ENCODE measurements around the gene MMUT.
"Not testable (repeated sequence)": the region's sequence is repeated elsewhere in the genome, so short reads cannot be mapped to it uniquely, and the experiment has no call there.

MMUT gene

DNA sequence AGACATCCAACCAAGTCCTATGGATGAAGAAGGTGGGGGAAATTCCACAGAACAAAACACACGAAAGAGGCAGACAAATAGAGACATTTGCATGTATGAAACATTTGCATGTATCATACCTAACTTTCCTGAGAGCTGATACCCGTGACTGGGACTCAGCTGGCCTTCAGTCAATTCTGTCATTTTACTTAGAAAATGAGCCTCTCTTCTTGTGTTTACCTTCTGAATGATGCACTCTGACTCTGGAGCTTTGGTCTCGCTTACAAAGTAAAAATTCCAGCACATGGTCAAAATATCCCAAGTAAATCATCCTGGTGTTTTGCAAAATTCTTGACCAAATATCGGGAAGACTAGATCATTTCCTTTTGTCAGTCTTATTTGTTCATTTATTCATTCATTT, 46.9 kb downstream of the MMUT start:
- peak; percentile 44 to 62 for DNase-seq

DNA sequence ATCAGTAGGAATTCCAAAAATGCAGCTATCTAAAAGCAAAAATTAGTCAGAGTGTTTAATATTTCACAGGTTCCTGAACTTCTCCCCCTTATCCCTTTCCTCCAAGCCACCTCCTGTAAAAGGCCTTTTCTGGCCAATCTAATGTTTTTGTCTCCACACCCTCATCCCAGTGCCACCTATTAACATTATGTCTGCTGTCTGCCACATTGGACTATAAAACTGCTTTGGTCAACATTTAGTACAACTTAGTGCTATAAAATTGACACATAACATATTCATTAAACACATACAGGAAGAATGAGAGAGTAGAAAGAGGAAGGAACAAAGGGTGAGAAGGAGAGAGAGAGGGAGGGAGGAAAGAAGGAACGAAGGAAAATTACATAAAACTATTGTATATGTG, 47.7 kb downstream of the MMUT start:
- no peak for DNase-seq

DNA sequence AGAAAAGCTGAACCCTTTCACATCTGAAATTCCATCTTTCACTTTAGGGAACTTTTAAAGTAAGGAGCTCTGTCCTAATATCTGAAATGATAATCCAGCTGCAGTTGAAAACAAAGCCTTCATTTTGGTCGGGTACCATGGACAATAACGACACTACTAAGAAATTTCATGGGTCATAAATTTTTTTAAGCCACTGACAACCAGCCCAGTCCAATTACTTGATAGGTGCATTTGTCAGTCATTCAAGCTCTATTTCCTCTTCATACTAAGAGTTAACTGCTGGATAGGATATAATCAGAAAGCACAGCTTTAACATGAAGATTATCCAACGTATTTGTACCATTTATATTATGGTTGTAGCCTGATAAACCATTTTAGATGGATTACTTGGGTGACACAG, 52.5 kb downstream of the MMUT start:
- DNase-seq = peak; percentile 4 to 5

DNA sequence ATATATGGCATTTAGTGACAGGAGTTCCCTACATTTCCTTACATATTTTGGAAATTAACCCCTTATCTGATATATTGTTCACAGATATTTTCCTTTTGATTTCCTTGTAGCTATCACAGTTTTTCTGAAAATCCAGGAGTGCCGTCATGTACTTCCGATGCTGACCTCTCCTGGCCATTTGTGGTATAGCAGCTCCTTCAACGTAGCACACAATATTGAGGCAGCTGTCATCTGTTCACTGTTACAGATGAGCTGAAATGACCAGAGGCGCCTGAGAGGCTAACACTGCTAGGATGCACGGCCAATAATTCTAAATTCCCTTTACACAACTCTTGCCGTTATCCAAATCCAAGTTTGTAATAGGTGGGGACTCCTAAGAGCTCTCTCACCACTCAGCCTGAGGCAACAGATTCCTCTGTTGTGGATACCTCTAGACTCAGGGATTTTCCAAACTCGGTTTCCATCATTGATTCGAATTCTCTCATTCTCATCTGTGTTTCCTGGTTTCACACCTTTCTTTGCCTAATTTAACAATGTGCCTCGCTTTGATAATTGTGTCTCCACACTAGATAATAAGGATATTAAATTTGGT, 53.0 kb downstream of the MMUT start:
- peak; percentile 8 to 84 for DNase-seq

DNA sequence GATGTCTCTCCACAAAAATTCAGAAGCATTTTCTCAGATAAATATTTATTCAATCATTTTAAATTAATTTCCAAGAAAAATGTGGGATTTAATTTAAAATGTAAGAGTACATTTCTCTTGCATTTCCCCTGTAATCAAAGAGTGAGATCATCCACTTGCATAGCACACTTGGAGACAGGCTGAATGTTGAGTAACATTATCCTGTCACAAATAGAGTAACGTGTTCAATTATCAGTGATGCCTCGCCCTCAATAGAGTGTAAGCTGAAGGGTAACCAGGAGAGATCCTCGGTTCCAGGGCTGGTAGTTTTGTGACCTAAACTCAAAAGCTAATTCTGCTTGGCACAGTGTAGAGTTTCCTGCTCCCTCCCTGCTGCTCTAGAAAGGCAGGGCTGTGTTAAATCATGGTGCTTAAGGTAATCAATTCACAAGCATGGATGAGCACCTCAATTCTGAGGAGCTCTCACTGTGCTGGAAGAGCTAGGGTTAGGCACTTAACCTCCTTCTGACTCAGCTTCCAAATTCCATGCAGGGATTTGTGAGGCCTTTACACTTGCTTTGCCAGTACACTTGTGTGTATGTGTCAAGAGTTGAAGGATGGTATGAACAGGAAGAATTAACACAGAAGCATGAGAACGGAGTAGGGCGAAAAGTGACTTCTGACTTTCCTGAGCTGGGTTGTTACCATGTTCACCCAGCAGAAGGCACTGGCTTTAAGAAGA, 56.6 kb downstream of the MMUT start:
- DNase-seq = no peak

DNA sequence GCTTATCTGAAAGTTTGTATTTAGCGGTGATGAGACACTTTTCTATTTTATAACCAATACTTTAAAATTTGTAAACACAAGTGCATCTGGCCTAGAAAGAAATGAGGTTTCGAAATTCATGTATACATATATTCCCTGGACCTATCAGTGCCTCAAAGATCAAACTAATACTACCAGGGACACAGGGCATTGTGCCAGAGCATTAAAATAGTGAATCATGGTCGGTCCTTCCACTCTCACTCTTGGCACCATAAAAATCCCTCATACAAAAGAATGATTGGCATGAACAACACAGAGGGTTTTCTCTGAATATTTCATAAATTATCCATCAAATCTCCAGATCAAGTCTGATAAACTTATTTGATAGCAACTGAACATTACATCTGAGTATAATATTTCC, 62.0 kb downstream of the MMUT start:
- DNase-seq = no peak

DNA sequence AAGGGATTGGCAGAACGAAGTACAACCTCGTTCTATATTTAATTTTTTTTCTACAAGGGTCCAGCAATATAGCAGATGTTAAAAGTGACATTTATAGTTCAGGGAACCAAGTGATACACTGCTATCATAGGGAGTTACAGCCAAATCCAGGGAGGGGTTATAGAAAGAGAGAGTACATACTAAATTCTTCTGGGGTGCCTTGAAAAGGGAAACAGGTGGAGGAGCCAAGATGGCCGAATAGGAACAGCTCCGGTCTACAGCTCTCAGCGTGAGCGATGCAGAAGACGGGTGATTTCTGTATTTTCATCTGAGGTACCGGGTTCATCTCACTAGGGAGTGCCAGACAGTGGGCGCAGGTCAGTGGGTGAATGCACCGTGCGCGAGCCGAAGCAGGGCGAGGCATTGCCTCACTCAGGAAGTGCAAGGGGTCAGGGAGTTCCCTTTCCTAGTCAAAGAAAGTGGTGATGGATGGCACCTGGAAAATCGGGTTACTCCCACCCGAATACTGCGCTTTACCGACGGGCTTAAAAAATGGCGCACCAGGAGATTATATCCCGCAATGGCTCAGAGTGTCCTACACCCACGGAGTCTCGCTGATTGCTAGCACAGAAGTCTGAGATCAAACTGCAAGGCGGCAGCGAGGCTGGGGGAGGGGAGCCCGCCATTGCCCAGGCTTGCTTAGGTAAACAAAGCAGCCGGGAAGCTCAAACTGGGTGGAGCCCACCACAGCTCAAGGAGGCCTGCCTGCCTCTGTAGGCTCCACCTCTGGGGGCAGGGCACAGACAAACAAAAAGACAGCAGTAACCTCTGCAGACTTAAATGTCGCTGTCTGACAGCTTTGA, 76.2 kb downstream of the MMUT start:
- DNase-seq = not testable (repeated sequence)

DNA sequence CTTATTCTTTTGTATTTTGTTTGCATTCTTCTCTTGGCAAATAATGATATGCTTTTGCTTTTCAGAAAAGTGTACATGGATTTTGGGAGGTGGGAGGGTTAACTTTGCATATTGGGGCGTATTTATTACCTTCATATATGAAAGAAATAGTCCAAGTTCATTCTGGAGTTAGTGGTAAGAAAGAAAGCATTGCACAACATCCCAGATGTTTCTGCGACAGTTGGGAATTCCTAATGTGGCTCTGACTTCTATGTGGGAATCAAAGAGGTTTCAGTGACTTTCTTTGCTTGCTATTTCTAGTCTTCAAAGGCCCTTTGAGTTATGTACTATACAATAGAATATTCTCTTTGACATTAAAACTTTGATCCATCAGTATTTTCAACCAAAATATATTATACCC, 78.1 kb downstream of the MMUT start:
- DNase-seq = no peak
